ENCODE results near the gene RMND1.

Gene RMND1

DNA sequence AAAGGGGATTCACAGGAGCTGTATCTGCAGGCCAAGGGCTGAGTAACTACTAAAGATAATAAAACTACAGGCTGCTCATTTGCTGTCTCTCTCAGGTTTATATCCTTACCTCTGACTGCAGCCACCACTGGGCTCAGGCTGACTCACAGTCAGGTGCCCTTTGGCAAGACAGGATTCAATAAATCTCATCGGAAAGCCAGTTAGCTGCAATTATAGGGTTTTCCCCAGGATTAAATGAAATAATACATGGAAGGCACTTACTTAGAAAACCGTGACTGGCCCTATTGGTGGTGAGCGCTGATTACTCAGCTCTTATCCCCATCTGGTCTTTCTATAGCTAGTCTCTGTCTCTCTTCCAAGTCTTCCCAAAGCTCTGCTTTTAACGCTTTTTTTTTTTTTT, 26.4 kb downstream of the RMND1 start:
- H3K9ac ChIP-seq (ENCODE audit: low read length) = no peak overlapping the region
- H3K79me1 ChIP-seq (ENCODE audit: low read length) = no peaks in the 10 kb centered on the region
- H3K56ac ChIP-seq (ENCODE audit: low read length) = no peak overlapping the region
- H3K79me2 ChIP-seq (ENCODE audit: control insufficient read depth, insufficient read depth, low read length) = no peaks in the 10 kb centered on the region
- DNase-seq = no peak
- no peak overlapping the region for H3K18ac ChIP-seq (ENCODE audit: low read length)
- H3K27ac ChIP-seq (ENCODE audit: low read depth, low read length) = no peak overlapping the region
- no peak overlapping the region for H3K4me3 ChIP-seq (ENCODE audit: low read length)
- H2BK120ac ChIP-seq (ENCODE audit: low read depth, low read length) = no peak overlapping the region
- no peak overlapping the region for H4K8ac ChIP-seq (ENCODE audit: low read depth, low read length)
- peaks cover 2% of the 10 kb centered on the region for H3K36me3 ChIP-seq (ENCODE audit: control insufficient read depth, insufficient read depth, low read length)
- H3K4ac ChIP-seq (ENCODE audit: low read depth, low read length) = no peak overlapping the region
- H2AK5ac ChIP-seq (ENCODE audit: low read length) = no peak overlapping the region
- H3K23ac ChIP-seq (ENCODE audit: low read length) = no peak overlapping the region
- H3K4me2 ChIP-seq (ENCODE audit: low read length) = no peak overlapping the region
- H2BK5ac ChIP-seq (ENCODE audit: low read length) = no peak overlapping the region
- WGBS (ENCODE audit: extremely low coverage, insufficient coverage, low lambda C conversion rate) = no CpG with 5 or more reads among the region's 4 CpGs
- no peak overlapping the region for H2BK15ac ChIP-seq (replicated peaks; ENCODE audit: low read depth)
- H3K4me1 ChIP-seq (ENCODE audit: control insufficient read depth, low read depth, low read length) = no peaks in the 10 kb centered on the region
- H4K5ac ChIP-seq (ENCODE audit: low read length) = no peak overlapping the region
- H3K27me3 ChIP-seq (ENCODE audit: insufficient read depth, low read length, poor library complexity) = no peaks in the 10 kb centered on the region

DNA sequence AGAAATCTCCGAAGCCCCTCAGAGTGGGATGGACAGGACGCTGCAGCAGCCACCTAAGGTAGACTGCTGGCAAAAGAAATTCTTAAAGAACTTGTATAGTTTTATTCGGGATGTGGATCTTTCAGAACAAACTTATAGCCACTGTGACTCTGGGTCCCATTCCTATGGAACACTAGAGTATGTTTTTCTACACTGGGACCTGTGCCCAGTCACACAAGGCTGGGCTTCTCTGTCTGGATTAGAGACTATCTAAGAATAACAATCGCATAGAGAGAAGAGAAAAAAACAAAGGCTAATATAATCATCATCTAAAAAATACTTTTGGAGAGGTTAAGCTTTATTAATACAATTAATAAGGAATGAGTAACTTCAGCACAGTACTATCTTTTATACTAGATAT, 28.9 kb downstream of the RMND1 start:
- H3K4me2 ChIP-seq (ENCODE audit: low read length) = no peak overlapping the region
- H2BK120ac ChIP-seq (ENCODE audit: low read depth, low read length) = no peak overlapping the region
- no peak overlapping the region for H3K4ac ChIP-seq (ENCODE audit: low read depth, low read length)
- H3K79me1 ChIP-seq (ENCODE audit: low read length) = no peaks in the 10 kb centered on the region
- H3K18ac ChIP-seq (ENCODE audit: low read length) = no peak overlapping the region
- no peak overlapping the region for H2AK5ac ChIP-seq (ENCODE audit: low read length)
- no peak for DNase-seq
- no peak overlapping the region for H3K56ac ChIP-seq (ENCODE audit: low read length)
- H3K27me3 ChIP-seq (ENCODE audit: insufficient read depth, low read length, poor library complexity) = no peaks in the 10 kb centered on the region
- H3K9ac ChIP-seq (ENCODE audit: low read length) = no peak overlapping the region
- no peak overlapping the region for H3K4me3 ChIP-seq (ENCODE audit: low read length)
- H3K79me2 ChIP-seq (ENCODE audit: control insufficient read depth, insufficient read depth, low read length) = no peaks in the 10 kb centered on the region
- no peak overlapping the region for H4K5ac ChIP-seq (ENCODE audit: low read length)
- no peak overlapping the region for H4K8ac ChIP-seq (ENCODE audit: low read depth, low read length)
- no CpG with 5 or more reads among the region's 4 CpGs for WGBS (ENCODE audit: extremely low coverage, insufficient coverage, low lambda C conversion rate)
- H3K23ac ChIP-seq (ENCODE audit: low read length) = no peak overlapping the region
- H2BK15ac ChIP-seq (replicated peaks; ENCODE audit: low read depth) = no peak overlapping the region
- no peaks in the 10 kb centered on the region for H3K4me1 ChIP-seq (ENCODE audit: control insufficient read depth, low read depth, low read length)
- no peak overlapping the region for H3K27ac ChIP-seq (ENCODE audit: low read depth, low read length)
- no peak overlapping the region for H2BK5ac ChIP-seq (ENCODE audit: low read length)
- H3K36me3 ChIP-seq (ENCODE audit: control insufficient read depth, insufficient read depth, low read length) = peaks cover 2% of the 10 kb centered on the region

DNA sequence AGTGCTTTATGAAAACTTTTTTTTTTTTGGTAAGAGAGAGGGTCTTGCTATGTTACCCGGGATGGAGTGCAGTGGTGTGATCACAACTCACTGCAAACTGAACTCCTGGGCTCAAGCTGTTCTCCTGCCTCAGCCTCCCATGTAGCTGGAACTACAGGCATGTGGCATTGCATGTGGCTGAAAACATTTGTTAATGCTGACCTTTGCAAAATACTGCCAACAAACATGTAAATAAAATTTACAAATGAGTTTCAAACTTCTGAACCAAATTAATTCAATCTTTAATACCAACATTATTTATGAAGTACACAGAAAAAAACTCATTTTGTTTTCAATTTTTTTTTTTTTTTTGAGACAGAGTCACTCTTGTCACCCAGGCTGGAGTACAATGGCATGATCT, 34.4 kb downstream of the RMND1 start:
- no CpG with 5 or more reads among the region's 1 CpG for WGBS (ENCODE audit: extremely low coverage, insufficient coverage, low lambda C conversion rate)
- Histone ChIP-seq H2BK120ac (ENCODE audit: low read depth, low read length) (no peak overlapping the region), H2BK5ac (ENCODE audit: low read length) (no peak overlapping the region), H3K4me3 (ENCODE audit: low read length) (no peak overlapping the region), H3K27ac (ENCODE audit: low read depth, low read length) (no peak overlapping the region), H3K36me3 (ENCODE audit: control insufficient read depth, insufficient read depth, low read length) (no peaks in the 10 kb centered on the region), H3K79me1 (ENCODE audit: low read length) (no peaks in the 10 kb centered on the region), H3K23ac (ENCODE audit: low read length) (no peak overlapping the region), H3K18ac (ENCODE audit: low read length) (no peak overlapping the region), H4K8ac (ENCODE audit: low read depth, low read length) (no peak overlapping the region), H3K4me1 (ENCODE audit: control insufficient read depth, low read depth, low read length) (no peaks in the 10 kb centered on the region), H2AK5ac (ENCODE audit: low read length) (no peak overlapping the region), H3K79me2 (ENCODE audit: control insufficient read depth, insufficient read depth, low read length) (no peaks in the 10 kb centered on the region), H4K5ac (ENCODE audit: low read length) (no peak overlapping the region), H3K27me3 (ENCODE audit: insufficient read depth, low read length, poor library complexity) (no peaks in the 10 kb centered on the region), H3K56ac (ENCODE audit: low read length) (no peak overlapping the region), H3K4ac (ENCODE audit: low read depth, low read length) (no peak overlapping the region), H3K4me2 (ENCODE audit: low read length) (no peak overlapping the region), H2BK15ac (replicated peaks; ENCODE audit: low read depth) (no peak overlapping the region), H3K9ac (ENCODE audit: low read length) (no peak overlapping the region)
- no peak for DNase-seq

DNA sequence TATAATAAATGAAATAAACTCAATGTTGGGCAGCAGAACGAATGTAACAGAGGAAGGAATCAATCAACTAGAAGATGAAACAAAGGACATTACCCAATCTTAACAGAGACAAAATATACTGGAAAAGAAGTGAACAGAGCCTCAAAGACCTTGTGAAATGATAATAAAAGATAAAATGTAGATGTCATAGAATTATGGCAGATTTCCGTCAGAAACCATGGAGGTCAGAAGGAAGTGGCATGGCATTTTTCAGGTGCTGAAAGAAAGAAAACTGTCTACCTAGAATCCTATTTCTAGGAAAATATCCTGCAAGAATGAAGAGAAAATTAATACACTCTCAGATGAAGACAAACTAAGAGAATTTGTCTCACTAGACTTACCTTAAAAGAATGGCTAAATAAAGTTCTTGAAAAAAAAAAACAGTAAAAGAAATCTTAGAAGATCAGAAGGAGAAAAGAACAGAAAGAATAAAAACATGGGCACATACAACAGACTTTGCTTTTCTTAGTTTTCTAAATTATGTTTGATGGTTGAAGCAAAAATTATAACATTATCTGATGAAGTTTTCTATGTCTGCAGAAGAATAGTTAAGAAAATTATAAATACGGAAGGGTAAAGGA, 37.2 kb downstream of the RMND1 start:
- no peak for DNase-seq
- Histone ChIP-seq H3K18ac (ENCODE audit: low read length) (no peak overlapping the region), H2AK5ac (ENCODE audit: low read length) (no peak overlapping the region), H2BK120ac (ENCODE audit: low read depth, low read length) (no peak overlapping the region), H3K4me2 (ENCODE audit: low read length) (no peak overlapping the region), H3K4me3 (ENCODE audit: low read length) (no peak overlapping the region), H3K4me1 (ENCODE audit: control insufficient read depth, low read depth, low read length) (no peaks in the 10 kb centered on the region), H4K5ac (ENCODE audit: low read length) (no peak overlapping the region), H3K56ac (ENCODE audit: low read length) (no peak overlapping the region), H3K9ac (ENCODE audit: low read length) (no peak overlapping the region), H3K79me2 (ENCODE audit: control insufficient read depth, insufficient read depth, low read length) (no peaks in the 10 kb centered on the region), H4K8ac (ENCODE audit: low read depth, low read length) (no peak overlapping the region), H3K36me3 (ENCODE audit: control insufficient read depth, insufficient read depth, low read length) (peaks cover 2% of the 10 kb centered on the region), H3K79me1 (ENCODE audit: low read length) (no peaks in the 10 kb centered on the region), H3K4ac (ENCODE audit: low read depth, low read length) (no peak overlapping the region), H2BK5ac (ENCODE audit: low read length) (no peak overlapping the region), H3K27ac (ENCODE audit: low read depth, low read length) (no peak overlapping the region), H2BK15ac (replicated peaks; ENCODE audit: low read depth) (no peak overlapping the region), H3K23ac (ENCODE audit: low read length) (no peak overlapping the region), H3K27me3 (ENCODE audit: insufficient read depth, low read length, poor library complexity) (no peaks in the 10 kb centered on the region)
- WGBS (ENCODE audit: extremely low coverage, insufficient coverage, low lambda C conversion rate) = 100% methylated on average over 1 of the region's 3 CpGs

DNA sequence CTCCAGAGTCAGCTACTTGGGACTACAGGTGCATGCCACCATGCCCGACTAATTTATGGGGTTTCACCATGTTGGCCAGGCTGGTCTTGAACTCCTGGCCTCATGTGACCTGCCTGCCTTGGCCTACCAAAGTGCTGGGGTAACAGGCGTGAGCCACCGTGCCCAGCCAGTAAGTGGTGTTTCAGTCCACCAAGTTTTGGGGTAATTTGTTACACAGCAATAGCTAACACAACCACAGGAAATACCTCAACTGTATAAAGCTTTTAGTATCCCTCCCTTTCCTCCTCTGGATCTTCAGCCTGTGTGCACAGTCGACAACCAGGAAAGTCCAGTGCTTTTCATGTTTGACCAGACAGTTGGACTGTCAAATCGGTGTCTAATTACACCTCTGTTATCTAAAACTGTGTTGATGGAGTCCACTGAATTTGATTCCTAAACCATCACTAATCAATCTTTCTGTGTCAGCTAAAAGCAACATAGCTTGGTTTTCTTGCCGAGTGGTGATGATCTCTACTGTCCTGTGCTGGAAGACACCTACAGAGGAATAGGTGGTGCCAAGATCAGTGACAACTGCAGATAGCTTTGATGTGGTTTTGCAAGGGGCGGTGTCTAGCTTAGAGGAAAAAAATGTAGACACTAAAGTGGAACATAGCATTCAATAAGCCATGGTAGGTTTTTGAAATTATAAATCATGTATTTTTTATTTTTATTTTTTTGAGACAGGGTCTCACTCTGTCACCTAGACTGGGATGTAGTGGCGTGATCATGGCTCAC, 38.4 kb downstream of the RMND1 start:
- no peak overlapping the region for H2BK5ac ChIP-seq (ENCODE audit: low read length)
- H2AK5ac ChIP-seq (ENCODE audit: low read length) = no peak overlapping the region
- no peak overlapping the region for H3K9ac ChIP-seq (ENCODE audit: low read length)
- WGBS (ENCODE audit: extremely low coverage, insufficient coverage, low lambda C conversion rate) = no CpG with 5 or more reads among the region's 8 CpGs
- no peak overlapping the region for H3K4ac ChIP-seq (ENCODE audit: low read depth, low read length)
- H3K4me3 ChIP-seq (ENCODE audit: low read length) = no peak overlapping the region
- H2BK15ac ChIP-seq (replicated peaks; ENCODE audit: low read depth) = no peak overlapping the region
- H3K4me1 ChIP-seq (ENCODE audit: control insufficient read depth, low read depth, low read length) = no peaks in the 10 kb centered on the region
- H3K27ac ChIP-seq (ENCODE audit: low read depth, low read length) = no peak overlapping the region
- peaks cover 2% of the 10 kb centered on the region for H3K36me3 ChIP-seq (ENCODE audit: control insufficient read depth, insufficient read depth, low read length)
- no peaks in the 10 kb centered on the region for H3K79me1 ChIP-seq (ENCODE audit: low read length)
- no peak overlapping the region for H3K4me2 ChIP-seq (ENCODE audit: low read length)
- DNase-seq = no peak
- H4K5ac ChIP-seq (ENCODE audit: low read length) = no peak overlapping the region
- no peak overlapping the region for H4K8ac ChIP-seq (ENCODE audit: low read depth, low read length)
- no peaks in the 10 kb centered on the region for H3K27me3 ChIP-seq (ENCODE audit: insufficient read depth, low read length, poor library complexity)
- H2BK120ac ChIP-seq (ENCODE audit: low read depth, low read length) = no peak overlapping the region
- no peaks in the 10 kb centered on the region for H3K79me2 ChIP-seq (ENCODE audit: control insufficient read depth, insufficient read depth, low read length)
- no peak overlapping the region for H3K23ac ChIP-seq (ENCODE audit: low read length)
- no peak overlapping the region for H3K56ac ChIP-seq (ENCODE audit: low read length)
- no peak overlapping the region for H3K18ac ChIP-seq (ENCODE audit: low read length)
